Daoy (cell line): ENCODE data around the gene FBXW5. TPM values are rescaled to one million over a fixed set of nuclear protein-coding genes. Genes with fewer than 3 reads are reported as not detected.

Source experiments
- DNase-seq: peaks from one replicate; pipeline ENCODE4 v3.0.0-alpha.2; 2015; ENCODE audit warnings: low read depth
- total RNA-seq: library from RNA; depleted of rRNA; stranded (reverse); fragments of >200 nt; shearing (Covaris generic); gene quantifications from 2 replicates; pipeline ENCODE4 v1.2.3, GENCODE V29; 2014

The FBXW5 gene
- total RNA-seq, 1 experiment from 2014 or later, result 99.2 TPM

- DNase-seq, result no peak
Measured at GRCh38 chr9:136936645-136937170, 7.8 kb downstream of the FBXW5 start.

GRCh38 chr9:136935651-136936050 is 8.9 kb downstream of the FBXW5 start:
- no peak for DNase-seq

- no peak for DNase-seq
Measured at GRCh38 chr9:136934277-136934676, 10.3 kb downstream of the FBXW5 start.

DNA sequence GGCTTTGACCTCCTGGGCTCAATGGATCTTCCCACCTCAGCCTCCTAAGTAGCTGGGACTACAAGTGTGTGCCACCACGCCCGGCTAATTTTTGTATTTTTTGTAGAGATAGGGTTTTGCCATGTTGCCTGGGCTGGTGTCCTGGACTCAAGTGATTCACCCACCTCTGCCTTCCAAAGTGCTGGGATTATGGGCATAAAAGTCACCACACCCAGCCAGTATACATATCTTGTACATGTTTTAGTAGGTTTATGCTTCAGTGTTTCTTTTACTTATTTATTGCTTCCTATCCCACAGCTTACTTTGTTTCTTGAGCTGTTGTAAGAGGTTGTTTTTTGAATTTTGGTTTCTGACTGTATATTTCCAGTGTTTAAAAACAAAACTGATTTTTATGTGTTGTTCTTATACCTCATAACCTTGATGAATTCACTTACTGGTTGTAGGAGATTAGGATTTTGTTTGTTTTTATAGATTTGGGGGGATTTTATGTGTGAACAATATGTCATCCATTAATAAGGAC is 12.9 kb downstream of the FBXW5 start:
- no peak for DNase-seq

GRCh38 chr9:136930014-136930413 is 14.5 kb downstream of the FBXW5 start:
- no peak for DNase-seq

- no peak for DNase-seq
Measured at GRCh38 chr9:136928591-136928990, 15.9 kb downstream of the FBXW5 start.

DNA sequence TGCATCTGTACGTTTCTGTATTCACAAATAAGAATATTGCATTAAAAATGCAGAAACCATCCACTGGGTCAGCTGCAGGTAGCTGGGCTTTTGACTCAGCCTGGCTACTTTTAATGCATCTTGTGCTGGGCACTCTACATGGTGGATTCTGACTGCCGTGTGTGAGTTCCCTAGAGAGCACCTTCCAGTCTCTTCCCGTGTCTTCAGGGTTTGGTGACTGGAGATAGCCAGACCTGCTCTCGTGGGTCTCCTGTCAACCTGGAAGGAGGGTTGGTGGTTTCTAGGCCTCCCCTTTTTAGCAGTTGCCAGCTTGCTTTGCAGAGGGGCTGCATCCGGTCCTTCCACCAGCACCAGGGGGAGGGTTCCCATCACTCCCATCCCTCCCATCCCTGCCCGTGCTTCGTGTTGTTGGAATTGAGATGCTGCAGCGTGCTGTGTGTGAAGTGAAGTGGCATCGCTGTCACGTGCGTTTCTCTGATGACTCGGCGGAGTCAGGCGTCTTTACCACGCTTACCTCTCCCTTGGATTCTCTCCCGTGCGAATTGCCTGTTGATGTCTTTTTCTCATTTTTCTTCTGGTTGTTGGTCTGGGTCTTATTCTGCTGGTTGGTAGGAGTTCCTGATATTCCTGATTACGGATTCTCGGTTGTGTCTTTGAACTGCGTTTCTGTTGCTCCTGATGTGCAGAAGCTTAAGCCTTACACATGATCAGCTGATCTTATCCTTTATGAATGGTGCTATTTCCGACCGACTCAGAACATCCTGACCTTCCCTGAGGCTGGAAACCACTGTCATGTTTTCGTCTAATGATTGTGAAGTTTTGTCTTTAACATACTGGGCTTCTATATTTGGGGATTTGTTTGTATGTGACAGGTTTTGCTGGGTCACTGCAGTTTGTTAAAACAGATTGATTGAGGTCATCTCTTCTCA is 16.9 kb downstream of the FBXW5 start:
- no peak for DNase-seq

DNA sequence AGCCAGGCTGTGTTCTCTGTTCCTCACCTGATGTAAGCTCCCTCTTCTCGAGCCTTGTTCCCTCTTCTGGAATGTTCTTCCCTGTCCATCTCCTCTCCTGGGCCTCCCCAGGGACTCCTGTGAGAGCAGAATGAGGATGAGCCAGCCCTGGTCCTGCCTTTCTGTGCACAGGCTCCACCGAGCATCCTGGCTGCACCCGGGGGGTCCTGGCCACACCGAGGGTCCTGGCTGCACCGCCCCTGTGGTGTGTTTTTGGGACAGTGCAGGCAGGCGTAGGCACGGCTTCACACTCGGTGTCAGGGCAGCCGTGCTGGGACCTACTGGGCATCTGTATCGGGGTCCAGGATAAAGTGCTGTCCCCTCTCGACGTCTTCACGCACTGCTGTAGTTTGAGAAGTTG is 17.8 kb downstream of the FBXW5 start:
- no peak for DNase-seq

DNA sequence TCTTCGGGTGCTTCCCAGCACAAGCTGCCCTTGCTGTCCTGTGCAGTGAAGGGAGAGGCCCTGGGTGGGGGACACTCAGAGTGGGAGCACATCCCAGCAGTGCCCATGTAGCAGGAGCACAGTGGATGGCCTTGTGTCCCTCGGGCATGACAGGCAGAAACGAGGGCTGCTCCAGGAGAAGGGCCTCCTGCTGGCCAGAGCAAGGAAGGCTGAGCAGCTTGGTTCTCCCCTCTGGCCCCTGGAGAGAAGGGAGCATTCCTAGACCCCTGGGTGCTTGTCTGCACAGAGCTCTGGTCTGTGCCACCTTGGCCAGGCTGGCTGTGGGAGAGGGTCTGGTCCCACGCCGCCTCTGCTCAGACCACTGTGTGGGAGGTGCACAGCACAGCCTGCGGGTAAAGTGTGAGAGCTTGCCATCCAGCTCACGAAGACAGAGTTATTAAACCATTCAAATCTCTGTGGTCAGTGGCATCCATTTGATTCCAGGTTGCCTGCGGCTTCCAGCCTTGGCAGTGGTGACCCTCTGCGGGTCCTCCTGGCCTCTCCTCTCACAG is 18.3 kb downstream of the FBXW5 start:
- DNase-seq, result no peak

GRCh38 chr9:136925414-136926153 is 19.0 kb downstream of the FBXW5 start:
- no peak for DNase-seq

- no peak for DNase-seq
Measured at GRCh38 chr9:136923881-136924280, 20.7 kb downstream of the FBXW5 start.

GRCh38 chr9:136922540-136922939 is 22.0 kb downstream of the FBXW5 start:
- DNase-seq, result no peak

GRCh38 chr9:136921718-136922117 is 22.8 kb downstream of the FBXW5 start:
- DNase-seq, result no peak

DNA sequence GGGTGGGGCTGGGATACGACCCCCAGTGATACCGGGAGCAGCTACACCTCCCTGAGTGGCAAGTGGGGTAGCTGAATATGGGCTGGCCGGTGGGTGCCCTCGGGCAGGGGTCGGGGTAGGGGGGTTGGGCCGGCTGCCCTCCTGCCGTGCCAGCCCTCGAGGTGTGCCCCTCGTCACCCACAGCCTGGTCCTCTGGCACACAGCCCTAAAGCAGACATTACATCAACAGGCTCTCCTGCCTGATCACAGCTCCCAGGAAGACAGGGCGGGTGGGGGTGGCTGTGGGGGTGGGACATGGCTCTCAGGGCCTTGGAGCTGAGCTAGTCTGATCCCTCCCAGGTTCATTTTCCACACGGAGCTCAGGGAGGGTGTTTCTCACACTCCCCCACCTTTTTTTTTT is 23.2 kb downstream of the FBXW5 start:
- DNase-seq, result no peak

- no peak for DNase-seq
Measured at GRCh38 chr9:136920734-136921231, 23.8 kb downstream of the FBXW5 start.

- DNase-seq, result no peak
Measured at GRCh38 chr9:136920069-136920468, 24.5 kb downstream of the FBXW5 start.

DNA sequence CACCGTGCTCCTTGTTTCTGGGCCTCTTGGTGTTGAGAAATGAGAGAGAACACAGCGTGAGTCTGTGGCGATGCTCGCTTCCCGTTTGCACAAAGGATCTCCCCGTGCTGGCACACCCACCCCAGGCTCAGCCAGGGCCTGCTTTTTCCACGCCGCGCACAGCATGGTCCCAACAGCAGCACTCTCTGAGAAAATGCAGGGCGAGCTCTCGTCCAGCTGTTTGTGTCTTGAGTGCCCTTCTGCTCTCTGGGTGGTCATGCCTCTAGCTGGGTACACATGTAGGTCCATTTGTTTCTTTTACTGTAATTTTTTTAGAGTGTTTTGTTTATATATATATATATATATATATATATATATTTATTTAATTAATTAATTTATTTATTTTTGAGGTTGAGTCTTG is 26.6 kb downstream of the FBXW5 start:
- DNase-seq, result no peak

DNA sequence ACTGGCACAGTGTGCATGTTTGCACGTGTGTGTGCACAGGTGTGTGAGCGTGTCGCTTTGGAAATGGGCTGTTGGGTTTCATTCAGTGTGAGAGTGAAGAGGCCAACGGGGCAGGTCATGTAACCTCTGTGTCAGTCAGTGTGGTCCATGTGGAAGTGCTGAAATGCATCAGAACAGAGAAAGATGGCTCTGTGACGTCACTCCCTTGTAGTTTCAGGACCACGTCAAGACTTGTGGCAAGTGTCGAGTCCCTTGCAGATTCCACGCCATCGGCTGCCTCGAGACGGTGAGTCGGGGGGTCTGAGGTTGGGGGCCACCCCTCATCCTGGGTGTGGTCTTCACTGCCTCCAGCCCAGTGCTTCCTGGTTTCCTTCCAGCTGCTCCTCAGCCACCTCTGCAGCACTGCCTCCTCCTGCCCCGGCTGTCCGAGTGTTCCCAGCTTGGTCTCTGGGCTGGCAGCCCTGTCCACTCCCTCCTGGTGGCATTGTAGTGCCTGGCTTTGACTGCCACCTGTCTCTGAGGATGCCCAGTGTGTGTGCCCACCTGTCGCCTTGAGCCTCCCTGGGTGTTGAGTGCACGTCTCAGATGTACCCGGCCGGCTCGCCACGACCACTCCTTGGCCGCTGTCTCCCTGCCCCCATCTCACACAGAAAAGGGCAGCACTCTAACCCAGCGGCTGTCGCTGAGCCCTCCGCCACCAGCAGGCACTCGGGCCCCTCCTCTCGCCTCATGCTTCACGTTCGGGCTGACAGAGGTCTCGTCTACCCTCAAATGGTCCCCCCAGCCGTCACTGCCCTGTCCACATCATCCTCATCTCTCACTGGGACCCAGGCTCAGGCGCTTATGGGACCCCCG is 28.0 kb downstream of the FBXW5 start:
- DNase-seq, result no peak

DNA sequence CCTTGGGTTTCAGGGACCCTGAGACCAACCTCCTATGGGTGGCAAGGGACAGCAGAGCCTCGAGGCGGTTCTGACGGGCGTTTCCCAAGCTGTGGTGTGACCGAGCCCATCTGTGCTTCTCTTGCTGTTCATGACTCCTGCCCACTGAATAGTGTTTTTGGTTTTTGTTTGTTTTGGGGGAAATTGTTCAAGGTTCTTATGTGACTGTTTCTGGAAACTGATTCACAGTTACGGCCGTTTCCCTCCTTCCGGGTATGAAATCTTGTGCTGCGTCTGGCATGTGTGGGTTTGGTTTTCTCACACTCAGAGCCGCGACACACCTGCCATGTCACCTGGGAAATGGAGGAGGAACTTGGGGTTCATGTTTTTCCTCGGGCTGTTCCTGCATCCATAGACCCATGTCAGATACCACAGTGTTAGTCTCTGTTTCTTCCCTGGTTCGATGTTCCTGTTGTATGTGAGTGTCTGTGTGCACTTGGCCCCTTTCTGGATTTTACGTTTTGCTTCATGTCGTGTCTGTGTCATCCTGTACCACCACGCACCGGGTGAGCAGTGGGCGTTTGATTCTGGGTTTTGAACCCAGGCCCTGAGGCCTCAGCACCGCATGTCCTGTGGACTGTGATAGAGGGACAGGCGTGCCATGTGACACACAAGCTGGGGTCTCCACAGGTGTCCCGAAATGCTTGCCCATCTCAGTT is 28.8 kb downstream of the FBXW5 start:
- DNase-seq, result no peak

- DNase-seq, result no peak
Measured at GRCh38 chr9:136913701-136914438, 30.7 kb downstream of the FBXW5 start.
